Cardiac fibroblast (primary cell): ENCODE results near the gene CEP112.

Experiments used
- DNase-seq, 2 donors: peaks; one replicate each; pipeline versions ENCODE4 v3.0.0 to v3.0.0-alpha.2; 2010; ENCODE audit warnings: low read depth in 2 of 2
- H3K4me3 ChIP-seq, 2 donors: replicated peaks in 1 of 2; 1 replicate in 1 of 2; 2 replicates in 1 of 2; pipeline ENCODE4 v1.5.1; 2011; ENCODE audit warnings: low read depth in 2 of 2, low read length in 2 of 2, mild to moderate bottlenecking in 2 of 2, moderate library complexity in 1 of 2
- CTCF ChIP-seq: IDR thresholded peaks from one replicate; pipeline ENCODE4 v1.5.1; 2011; ENCODE audit warnings: low read depth, mild to moderate bottlenecking, low read length, inconsistent platforms

The CEP112 gene

GRCh38 chr17:66191593-66192377 is at the start of gene CEP112:
CEP112 (minus strand) TSS chr17:66192133.
- peak within 1 kb of the TSS; percentile 65 to 69 for H3K4me3 ChIP-seq
- peak; percentile 65 to 85 for DNase-seq
- no peak for TF ChIP-seq CTCF

- peak in 1 of 2 donors; percentile 37 for DNase-seq
- TF ChIP-seq CTCF: no peak
- no peak overlapping the region for H3K4me3 ChIP-seq
These were observed 48.7 kb upstream of the CEP112 start for GRCh38 chr17:66240630-66241029.

- no peak for TF ChIP-seq CTCF
- DNase-seq: no peak
- H3K4me3 ChIP-seq: no peak overlapping the region
These were observed 48.1 kb upstream of the CEP112 start for GRCh38 chr17:66240013-66240412.

- no peak overlapping the region for H3K4me3 ChIP-seq
- no peak for DNase-seq
- TF ChIP-seq CTCF: no peak
These were observed 43.6 kb upstream of the CEP112 start for GRCh38 chr17:66235377-66235994.

GRCh38 chr17:66234611-66235010 is 42.7 kb upstream of the CEP112 start:
- TF ChIP-seq CTCF: no peak
- DNase-seq: no peak
- no peak overlapping the region for H3K4me3 ChIP-seq

GRCh38 chr17:66233023-66233753 is 41.3 kb upstream of the CEP112 start:
- DNase-seq: no peak
- TF ChIP-seq CTCF: no peak
- H3K4me3 ChIP-seq: no peak overlapping the region
